HEK293T (cell line): ENCODE measurements around the gene MACROD2.

Source experiments
- ARNT ChIP-seq: fragments of 450-650 bp; IDR thresholded peaks from 2 replicates; pipeline ENCODE4 v1.6.1; 2017; ENCODE audit warnings: mild to moderate bottlenecking
- BHLHE40 ChIP-seq: fragments of 450-650 bp; IDR thresholded peaks from 2 replicates; pipeline ENCODE4 v1.6.1; 2016; ENCODE audit warnings: mild to moderate bottlenecking, moderate library complexity, borderline replicate concordance
- CTBP1 ChIP-seq: fragments of 450-650 bp; IDR thresholded peaks from 2 replicates; pipeline ENCODE4 v1.6.1; 2016; ENCODE audit warnings: borderline replicate concordance
- ELF4 ChIP-seq: fragments of 450-650 bp; IDR thresholded peaks from 2 replicates; pipeline ENCODE4 v1.6.1; 2017; ENCODE audit warnings: antibody characterized with exemption
- FOXA1 ChIP-seq: fragments of 450-650 bp; IDR thresholded peaks from 2 replicates; pipeline ENCODE4 v1.6.1; 2016; ENCODE audit warnings: mild to moderate bottlenecking
- FOXK2 ChIP-seq: fragments of 450-650 bp; IDR thresholded peaks from 2 replicates; pipeline ENCODE4 v1.6.1; 2016; ENCODE audit warnings: mild to moderate bottlenecking
- FOXM1 ChIP-seq: fragments of 450-650 bp; IDR thresholded peaks from 2 replicates; pipeline ENCODE4 v1.6.1; 2017; ENCODE audit warnings: mild to moderate bottlenecking, borderline replicate concordance
- LEF1 ChIP-seq: fragments of 450-650 bp; IDR thresholded peaks from 2 replicates; pipeline ENCODE4 v1.6.1; 2017; ENCODE audit warnings: mild to moderate bottlenecking, borderline replicate concordance
- NFRKB ChIP-seq: fragments of 450-650 bp; IDR thresholded peaks from 2 replicates; pipeline ENCODE4 v1.6.1; 2016; ENCODE audit warnings: mild to moderate bottlenecking, moderate library complexity
- SP1 ChIP-seq: fragments of 450-650 bp; IDR thresholded peaks from 2 replicates; pipeline ENCODE4 v1.6.1; 2017
- SUZ12 ChIP-seq: fragments of 450-650 bp; IDR thresholded peaks from 2 replicates; pipeline ENCODE4 v1.6.1; 2016; ENCODE audit warnings: mild to moderate bottlenecking
- TARDBP ChIP-seq: fragments of 450-650 bp; IDR thresholded peaks from 2 replicates; pipeline ENCODE4 v1.6.1; 2016
- ZNF384 ChIP-seq: fragments of 450-650 bp; IDR thresholded peaks from 2 replicates; pipeline ENCODE4 v1.6.1; 2016

DNA sequence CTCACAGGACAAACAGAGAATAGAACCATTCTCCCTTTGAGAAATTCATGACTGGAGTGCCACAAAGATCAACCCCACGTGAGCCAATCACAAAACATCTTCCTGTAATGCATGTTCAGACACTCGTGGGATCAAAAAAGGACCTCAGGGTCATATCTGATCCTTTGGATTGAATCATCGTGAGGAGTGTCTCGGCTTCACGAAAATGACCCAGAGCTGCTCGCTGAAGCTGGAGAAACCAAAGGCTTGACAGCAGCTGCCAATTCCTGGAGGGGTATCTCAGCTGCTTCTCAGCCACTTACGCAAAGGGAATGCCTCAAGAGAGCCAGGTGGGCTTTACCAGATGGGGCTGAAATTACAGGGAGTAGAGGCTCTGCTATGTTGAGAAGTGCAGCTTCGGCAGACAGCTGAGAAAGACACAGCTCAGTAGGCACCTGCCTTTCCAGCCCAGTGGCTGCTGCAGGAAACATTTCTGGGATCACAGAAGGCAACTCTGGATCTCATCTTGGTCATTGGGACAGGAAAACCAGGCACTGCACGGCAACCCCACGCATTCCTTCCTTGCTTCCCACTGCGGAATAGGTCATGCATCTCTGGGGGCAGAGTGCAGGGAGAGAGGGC is 1764.8 kb downstream of the MACROD2 start:
- TF ChIP-seq BHLHE40 (no peak), SP1 (no peak), TARDBP (no peak), FOXK2 (no peak), FOXA1 (no peak), FOXM1 (no peak), SUZ12 (no peak), ARNT (no peak), NFRKB (no peak), ELF4 (no peak), CTBP1 (no peak), ZNF384 (no peak), LEF1 (no peak)
